NCI-H748 (cell line): Measurements from ENCODE around the gene MAMLD1.

ENCODE experiments used
- DNase-seq: peaks from one replicate; lab custom pipeline; 2025; ENCODE audit not compliant: unreplicated experiment; lab: John Stamatoyannopoulos, UW

MAMLD1 gene

DNA sequence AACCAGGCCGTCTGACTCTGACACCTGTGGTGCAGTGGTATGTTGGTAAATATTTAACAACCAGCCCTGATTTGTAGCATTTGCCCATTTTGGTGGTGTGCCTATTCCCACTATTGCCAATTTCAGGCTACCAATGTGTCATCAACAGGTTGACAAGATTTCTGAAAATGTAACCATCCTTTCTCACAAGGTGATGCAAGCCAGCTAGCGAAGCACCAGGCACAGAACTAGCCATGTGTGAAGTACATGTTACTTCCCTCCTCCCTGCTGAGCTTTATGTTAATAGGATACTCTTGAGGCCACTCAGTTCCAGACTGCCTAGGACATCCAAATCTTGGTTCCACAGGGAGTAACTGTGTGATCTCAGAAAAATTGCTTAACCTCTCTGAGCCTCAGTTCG is 7.2 kb upstream of the MAMLD1 start:
- no peak for DNase-seq

DNA sequence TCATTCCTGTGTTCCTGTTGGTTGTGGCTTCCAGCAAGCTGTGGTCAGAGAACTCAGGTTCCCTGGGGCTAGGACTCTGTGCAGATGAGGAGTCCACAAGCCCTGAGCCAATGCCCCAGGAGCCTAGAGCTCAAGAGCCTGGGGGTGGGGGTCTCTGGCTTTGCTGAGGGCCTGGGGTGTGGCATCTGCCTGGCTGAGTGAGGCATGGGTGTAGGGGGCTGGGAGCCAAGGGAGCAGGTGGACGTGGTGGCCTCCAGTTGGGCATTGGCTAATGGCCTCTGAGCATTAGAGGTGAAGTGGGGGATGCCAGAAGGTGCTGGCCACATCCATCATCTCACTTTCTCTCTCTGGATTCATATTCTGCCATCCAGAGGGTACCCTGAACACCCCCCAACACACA is 5.3 kb upstream of the MAMLD1 start:
- no peak for DNase-seq

DNA sequence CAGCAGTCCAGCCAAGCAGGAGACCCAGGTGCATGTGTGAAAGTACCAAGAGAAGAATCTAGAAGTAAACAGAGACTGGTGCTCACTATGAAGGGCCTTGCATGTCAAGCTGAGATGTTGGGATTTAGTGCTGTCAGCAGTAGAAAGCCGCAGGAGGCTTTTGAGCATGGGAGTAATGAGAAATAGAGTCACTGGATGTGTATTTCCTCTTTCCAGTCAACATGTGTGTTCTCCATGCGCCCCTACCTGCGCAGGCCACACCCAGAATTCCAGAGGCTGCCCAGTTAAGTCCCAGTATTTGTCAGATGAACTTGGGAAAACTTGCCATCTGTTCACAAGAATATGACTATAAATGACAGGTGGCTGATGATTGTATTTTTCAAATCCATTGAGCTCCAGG is 4.5 kb upstream of the MAMLD1 start:
- DNase-seq: no peak

DNA sequence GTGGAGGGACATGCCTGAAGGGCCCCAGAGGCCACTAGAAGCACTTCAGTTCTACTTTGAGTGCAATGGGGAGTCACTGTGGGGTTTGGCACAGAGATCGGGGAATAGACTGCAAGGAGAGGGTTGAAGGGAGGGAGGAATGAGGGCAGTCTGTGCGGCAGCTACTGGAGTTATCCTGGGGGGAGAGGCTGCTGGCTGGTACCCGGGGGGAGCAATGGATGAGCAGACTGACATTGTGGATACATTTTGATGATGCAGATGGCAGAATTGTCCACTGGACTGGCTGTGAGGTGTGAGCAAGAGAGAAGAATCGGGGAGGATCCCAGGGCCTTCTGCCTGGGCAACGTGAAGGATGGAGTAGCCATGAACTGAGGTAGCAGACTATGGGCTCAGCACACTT is 2.8 kb upstream of the MAMLD1 start:
- no peak for DNase-seq

DNA sequence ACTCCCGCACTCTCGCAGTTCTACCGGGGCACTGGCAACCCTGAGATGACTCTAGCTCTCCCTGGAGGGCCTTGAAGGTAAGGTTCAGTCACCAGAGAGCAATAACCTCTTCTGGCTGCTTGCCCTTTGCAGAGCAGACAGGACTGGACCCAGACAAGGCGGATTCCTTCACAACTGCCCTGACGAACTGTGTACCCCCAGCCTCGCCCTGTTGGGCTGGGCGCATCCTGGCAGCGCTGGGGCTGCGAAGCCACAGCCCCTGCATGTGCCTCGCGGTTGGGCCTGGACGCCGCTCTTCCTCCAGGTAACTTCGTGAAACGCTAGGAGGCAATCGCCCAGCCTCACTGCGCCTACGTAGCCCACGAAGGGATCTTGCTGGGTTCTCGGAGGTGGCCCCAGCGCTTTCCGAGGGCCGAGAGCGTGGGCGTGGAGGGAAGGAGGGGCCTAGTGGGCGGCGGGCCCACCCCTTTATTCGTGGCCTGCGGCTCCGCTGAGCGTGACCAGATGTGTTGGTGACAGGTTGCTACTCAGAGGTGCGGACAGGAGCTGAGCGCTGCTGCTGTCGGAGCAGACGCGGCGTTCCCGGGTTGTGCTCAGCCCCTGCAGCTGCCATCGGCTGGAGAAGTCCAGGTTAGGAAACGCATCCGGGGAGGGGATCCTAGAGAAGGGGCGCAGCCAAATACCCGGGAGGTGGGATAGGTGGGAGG is 1.9 kb upstream of the MAMLD1 start:
- peak; percentile 12 for DNase-seq

DNA sequence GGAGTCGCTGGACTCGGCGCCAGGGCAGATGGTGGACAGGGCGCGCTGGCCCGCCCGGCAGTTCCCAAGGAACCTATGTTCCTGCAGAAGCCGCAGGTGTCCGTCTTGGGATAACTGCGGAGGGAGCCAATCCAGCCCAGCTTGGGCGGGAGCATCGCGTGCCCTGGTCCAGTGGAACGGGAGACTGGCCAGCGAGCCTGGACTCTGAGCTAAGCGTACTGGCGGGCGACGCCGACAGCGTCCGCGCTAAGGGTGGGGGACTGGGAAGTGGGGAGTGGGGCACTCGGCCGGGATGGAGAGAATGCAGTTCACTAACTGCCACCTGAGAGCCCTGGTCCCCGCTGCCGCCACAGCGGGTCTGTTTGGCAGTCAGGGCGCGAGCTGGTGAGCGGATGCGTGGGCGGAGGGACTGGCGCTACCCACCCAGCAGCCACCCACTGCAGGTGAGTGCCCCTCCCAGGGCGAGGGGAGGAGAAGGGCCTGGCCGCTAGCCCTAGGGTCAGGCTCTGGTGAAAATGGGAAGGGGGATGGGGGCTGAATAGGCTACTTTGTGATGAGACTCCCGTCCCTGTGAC is 1.3 kb upstream of the MAMLD1 start:
- no peak for DNase-seq

DNA sequence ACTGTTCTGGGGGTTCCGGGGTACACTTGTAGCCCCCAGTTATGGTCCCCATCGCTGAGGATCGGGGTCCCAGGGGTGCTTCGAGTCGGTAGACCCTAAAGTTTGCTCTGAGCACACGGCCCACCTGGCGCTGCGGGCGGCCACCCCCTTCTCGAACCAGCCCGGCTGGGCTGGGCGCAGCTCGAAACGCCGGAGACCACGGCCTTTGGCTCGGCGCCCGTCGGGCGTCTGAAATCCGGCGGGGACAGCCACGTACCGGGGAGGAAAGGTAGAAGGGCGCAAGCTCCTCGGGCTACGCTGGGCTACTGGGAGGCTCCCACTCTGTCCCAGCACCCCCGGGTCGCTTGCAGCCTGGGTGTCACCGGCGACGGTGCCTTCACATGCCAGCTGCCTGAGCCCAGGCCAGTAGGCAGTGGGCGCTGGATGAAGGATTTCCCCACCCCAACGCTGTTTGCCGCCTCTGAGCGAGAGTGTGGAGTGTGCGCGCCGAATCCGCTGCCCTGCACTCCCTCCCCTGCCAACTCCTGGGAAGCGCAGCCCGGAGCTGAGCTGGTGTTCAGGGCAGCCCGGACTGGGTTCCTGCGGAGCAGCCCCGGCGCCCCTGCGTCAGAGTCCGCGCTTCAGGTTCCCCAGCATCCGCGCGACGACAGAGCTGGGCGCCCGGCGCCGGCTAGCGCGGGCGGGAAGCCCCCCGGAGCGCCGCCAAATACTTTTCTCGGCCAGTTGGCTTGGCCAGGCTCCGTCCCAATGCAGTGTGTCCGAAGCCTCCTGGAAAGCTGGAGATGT is 637 bp downstream of the MAMLD1 start:
- peak; percentile 43 for DNase-seq

DNA sequence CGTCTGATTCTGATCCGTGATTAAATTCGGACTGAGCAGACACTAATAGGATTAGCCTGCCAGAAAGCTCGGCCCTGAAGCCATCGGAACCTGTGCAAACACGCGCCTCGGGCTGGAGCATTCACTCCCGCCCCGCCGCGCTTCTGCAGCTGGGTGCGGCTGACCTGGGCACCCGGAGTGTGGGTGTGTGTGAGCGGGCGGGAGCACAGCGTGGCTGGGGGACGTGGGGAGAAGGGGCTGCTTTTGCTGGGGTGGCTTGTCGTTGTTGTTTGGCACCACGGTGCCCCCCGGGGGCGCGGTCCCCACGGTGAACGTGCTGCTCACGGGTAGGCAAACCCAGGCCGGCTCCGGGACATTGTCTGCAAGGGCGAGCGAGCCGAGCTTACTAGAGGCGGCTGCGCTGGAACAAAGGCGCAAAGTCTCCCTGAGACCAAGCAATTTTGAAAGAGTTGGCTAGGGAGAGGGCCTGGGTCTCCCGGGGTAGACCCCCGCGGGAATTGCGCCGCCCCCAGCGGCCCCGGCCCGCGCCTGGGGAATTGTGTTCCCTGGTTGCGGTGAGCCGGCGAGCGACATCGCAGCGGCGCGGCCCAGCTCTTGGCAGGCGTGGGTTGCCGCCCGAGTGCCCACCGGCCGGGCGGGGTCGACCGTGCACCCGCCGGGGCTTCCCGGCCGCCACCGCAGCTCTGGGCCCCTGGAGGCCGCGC is 1.4 kb downstream of the MAMLD1 start:
- DNase-seq: peak; percentile 47

DNA sequence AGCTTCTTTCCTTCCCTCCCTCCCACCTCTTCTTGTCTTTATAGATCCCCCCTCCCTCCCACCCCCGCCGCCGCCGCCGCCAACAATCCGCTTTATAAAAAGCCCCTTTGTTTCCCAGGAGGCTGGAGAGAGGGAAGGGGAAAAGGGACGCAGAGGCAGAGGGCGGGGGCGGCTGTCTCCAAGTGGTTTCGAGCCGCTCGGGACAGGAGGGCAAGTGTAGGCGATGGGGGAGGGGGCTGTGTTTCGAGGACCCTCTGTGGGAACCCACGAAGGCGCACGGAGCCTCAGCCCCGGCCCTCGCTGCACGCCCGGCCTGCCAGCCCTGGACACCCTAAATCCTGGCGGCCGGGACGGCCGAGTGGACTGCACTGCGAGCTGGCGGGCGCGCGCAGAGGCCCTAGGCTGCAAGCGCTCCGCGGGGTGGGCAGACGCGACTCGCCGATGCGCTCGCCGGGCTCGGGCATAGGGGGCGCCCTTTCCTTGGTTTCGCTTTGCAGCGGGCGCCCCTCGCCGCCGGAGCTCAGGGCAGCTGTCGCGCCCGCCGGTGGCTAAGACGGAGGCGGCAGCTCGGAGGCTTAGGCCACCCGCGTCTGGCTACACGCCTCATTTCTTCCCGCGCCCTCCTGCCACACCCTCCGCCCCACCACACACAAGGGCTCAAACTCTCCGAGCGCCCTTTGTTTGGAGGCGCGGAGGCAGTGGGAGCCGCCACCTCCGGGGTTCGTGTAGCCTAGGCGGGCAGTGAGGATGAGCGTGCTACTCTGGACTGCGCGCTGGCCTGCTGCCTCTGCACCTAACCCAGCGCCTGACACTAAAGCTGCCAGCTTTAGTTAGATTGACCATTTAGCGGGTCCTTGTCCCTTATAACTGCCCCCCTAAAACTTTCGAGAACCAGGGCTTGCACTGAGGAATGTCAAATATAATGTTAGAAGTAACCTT is 2.2 kb downstream of the MAMLD1 start:
- peak; percentile 70 for DNase-seq

DNA sequence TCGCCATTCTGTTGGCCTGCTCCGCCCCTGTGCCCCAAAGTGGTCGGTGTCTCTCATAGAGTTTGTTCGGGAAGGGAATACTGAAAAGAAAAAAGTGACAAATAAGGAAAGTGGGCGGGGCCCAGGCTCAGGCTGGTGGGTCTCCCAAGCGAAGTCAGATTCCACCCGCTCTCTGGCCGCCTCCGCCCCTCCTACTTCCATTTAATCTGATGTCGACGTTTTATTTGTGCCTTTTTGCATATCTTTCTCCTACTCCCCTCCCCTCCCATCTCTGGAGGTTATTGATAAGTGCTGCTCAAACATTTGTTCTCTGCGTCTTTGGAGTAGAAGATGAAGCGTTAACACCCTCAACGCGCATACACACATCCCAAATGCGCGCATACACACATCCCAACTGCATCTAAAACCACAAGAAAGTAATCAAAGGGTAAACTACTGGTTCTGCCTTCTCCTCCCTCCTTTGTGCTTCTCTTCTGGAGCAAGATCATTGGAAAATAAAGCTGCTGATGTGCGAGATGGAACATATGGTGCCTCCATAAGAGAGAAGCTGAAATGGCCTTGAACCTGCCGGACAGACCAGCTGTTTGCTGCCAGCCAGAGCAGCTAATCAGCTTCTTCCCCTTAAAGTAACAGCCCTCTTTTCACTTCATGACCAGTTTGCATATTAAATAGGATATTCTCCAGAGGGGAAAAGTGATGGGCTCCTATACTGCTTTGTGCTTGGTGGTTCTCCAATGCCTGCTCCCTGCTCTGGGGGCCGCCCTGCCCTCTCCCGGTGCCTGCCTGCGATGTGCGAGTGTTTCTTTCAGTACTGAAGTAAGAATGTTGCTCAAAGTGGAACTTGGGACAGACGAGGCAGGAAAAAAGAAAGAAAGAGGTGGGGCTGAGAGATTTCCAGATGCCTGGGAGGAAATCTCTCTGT is 3.1 kb downstream of the MAMLD1 start:
- peak; percentile 45 for DNase-seq

DNA sequence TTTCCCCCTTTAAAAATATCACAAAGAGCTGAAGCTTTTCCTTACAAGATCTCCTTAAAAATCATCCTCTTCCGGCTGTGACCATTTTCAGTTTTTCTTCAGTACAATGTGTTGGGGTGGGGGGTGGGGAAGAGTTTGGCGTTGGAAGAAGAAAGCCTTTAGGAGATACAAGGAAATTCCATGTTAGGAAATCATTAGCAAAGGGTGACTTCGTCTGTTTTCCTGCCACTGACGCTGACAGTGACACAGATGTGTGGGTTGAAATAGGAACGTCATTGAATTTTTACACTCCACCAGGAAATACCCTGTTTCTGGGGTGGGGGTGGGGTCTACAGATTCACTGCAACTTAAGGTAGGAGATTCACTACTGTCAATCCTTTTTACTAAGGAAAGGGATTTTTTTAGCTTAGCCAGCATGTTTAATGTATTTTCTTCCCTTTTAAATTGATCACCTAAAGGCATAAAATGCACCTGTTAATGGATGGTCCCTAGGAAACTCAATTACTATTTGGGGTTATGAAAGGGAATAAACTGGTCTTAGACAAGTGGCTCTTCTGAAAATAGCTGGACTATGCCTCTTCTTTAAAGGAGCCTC is 3.9 kb downstream of the MAMLD1 start:
- no peak for DNase-seq

DNA sequence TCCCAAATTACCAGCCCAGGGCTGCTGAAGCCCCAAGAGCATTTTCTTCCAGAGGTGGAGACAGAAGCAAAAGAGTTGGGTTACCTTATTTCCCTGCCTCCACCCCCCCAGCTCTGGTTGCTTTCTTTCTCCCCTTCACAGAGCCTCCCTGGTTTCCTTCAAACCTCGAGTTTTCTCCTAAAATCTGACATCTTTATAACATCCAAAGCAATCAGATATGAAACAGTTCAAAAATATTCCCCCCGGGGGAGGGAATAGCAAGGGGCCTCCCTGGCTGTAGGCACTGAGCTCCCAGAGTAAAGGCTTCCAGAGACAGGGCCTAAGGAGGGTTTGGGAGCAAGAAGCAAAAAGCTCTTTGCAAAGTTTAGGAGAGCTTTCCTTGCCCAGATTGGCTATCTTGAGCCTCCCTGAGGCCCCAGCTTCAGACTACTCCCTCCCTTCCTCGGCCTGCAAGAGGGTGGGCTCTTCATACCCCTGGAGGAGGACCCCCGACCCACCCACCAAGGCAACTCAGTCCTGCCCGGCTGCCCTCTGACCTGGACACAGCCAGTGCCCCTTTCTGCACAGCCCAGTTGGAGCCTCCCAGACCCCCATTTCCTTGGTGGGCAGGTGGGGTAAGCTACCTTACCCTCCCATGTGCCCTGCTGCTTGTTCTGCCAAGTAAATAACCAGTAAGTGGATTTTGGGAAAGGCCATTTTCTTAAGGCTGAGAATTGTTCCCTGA is 7.6 kb downstream of the MAMLD1 start:
- DNase-seq: no peak

DNA sequence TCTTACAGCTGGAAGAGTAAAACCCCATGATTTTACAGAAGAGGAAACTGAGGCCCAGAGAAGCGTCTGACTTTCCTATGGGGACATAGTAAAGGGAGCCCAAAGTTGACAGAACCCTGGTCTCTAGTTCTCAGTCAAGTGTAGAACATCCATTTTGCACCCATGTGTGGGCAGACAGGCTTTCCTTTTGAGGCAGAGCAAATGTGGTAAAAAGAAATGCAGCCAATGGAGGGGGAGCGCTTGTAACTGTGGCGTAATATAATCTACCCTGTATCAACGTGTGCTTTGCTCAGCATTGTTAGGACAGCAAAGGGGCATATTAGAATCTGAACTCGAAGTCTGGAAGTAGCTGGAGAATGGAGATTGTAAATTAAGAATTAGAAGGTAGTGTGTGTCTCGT is 8.8 kb downstream of the MAMLD1 start:
- no peak for DNase-seq

DNA sequence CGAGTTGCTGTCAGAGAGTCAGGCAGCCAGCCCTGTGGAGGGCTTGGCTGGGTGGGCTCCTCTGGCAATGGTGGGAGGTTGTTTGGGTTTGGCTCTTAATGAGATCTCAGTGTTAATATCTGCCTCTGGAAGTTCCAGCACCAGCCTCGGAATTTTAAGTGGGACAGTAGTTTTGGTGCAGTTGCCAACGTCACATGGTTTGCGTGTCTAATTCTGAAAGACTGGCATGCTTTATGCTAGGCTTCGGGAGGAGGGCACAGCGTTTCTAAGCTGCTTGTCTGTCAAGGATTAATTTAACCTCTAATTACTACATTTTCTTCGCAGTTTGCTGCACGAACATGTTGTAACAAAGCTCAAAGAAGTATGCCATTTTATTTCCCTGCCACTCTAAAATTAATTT is 9.2 kb downstream of the MAMLD1 start:
- DNase-seq: no peak

DNA sequence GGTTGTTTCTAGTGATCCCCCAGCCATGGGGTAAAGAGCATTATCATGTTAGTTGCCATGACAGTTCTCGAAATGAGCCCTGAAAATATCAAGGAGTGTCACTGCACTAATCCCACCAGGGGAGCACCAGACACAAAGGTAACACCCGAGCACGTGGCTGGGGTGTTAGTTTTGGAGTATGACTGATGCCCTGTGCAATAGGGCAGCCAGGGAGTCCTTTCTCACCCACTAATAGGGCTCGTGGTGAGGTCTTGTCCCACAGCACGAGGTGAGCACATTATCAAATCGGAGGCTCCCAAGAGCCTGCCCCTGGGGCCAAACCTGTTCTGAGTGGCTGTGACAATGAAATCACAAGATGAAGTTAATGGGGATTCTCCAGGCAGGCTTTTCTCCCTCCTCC is 9.6 kb downstream of the MAMLD1 start:
- DNase-seq: no peak

DNA sequence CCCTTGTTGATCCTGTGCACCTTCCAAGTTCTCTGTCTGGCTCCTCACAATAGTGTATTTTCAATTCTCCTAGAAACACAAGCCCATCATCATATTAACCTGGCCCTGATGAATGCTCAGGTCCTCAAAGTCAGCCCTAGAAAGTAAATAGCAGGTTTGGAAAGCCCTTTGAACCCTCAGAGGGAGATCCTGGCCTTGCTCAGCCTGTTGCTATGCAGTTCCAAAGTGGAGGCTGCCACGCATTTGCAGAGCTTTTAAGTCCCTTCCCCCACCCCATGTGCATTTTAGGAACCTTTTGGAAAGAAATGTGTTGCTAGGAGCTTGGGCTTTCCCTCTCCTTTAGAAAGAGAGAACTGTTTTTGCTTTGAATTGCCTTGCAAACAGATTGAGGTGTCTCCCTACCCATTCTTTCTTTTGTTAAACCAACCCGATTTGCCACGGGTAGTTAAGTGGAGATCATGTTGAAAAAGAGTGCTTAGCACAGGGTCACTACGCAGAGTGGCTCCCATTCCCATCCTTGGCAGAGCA is 12.2 kb downstream of the MAMLD1 start:
- no peak for DNase-seq

DNA sequence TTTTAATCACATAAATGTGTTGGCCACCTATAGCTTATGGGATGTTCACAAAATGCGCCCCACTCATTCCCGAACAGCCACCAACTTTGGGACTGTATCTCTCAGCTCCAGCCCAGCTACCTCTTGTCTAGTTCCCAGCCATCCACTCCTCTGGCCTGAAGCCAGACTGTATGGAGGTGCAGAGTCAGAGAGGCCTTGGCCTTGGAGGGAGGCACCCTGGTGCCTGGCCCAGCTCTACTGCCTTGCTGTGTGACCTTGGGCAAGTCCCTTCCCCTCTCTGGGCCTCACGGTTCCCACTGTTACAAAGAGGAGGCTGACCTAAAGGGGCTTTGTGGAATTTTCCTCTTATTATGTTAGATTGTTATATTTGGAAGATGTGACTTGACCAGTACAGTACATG is 13.9 kb downstream of the MAMLD1 start:
- no peak for DNase-seq

DNA sequence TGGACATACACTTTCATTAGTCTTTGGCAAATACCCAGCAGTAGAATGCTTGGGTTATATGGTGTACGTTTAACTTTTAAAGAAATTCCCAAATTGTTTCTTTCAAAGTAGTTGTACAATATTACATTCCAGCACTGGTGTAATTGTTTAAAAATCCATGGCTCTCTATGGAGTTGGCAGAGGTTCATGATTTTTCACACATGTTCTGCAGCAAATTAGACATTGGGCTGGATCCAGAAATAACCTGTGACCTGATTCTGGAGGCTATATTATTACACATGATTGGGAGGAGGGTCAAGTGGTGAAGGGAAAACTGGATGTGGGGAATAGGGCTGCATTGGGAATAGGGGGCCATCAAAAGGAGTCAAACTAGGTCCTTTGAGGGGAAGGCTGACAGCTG is 41.9 kb downstream of the MAMLD1 start:
- DNase-seq: no peak
